GM12801 (cell line): ENCODE data around the gene EIF4A3.

ENCODE experiments used
- CTCF ChIP-seq: IDR thresholded peaks from one replicate; pipeline ENCODE4 v1.5.1; 2011; ENCODE audit warnings: control low read depth; ENCODE audit not compliant: insufficient read length; ENCODE audit errors: extremely low read depth

The EIF4A3 gene

DNA sequence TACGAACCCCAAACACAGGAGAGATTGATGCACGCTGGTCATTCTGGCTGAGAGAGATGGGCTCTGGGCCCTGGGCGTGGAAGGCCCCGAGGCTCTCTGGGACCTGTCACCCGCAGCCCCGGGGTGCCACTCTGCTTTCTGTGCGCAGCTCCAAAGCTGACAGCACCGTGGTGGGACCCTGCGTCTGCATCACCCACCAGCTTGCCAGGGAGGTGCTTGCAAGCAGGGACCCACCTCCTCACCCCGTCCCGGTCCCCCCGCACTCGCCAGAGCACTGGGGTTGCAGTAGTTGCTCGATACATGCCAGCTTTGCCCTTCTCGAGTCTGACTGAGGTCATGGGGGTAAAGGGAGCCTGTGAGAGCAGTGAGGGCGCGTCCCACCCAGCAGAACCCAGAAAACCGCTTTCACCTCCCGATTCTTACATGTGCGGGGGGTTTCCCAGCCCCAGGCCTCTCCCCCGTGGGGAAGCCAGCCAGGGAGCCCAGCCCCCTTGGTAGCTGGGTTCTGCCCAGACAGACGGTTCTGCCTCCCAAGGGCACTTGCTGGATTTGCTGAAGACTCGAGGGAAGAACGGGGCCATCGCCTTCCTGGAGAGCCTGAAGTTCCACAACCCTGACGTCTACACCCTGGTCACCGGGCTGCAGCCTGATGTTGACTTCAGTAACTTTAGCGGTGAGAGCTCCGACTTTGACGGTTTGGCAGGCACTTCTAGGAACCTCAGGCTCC is 35.4 kb upstream of the EIF4A3 start:
- TF ChIP-seq CTCF = no peak

- TF ChIP-seq CTCF = no peak
These were observed 34.5 kb upstream of the EIF4A3 start for GRCh38 chr17:80181431-80181830.

GRCh38 chr17:80180192-80180591 is 33.3 kb upstream of the EIF4A3 start:
- TF ChIP-seq CTCF = no peak

- TF ChIP-seq CTCF = no peak
These were observed 31.2 kb upstream of the EIF4A3 start for GRCh38 chr17:80177986-80178595.

- TF ChIP-seq CTCF = no peak
These were observed 29.8 kb upstream of the EIF4A3 start for GRCh38 chr17:80176757-80177156.

DNA sequence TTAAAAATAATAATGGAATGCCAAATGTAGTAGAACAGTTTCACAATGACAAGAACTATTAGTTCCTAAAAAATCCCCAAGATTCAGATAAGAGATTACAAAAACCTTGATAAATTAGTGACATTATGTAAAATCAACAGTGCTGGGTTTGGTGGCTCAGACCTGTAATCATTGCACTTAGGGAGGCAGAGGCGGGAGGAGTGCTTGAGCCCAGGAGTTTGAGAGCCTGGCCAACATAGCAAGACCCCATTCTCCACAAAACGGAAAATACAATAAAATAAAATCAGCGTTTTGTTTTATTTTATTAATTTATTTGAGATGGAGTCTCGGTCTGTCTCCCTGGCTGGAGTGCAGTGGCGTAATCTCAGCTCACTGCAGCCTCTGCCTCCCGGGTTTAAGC is 27.0 kb upstream of the EIF4A3 start:
- no peak for TF ChIP-seq CTCF

- TF ChIP-seq CTCF = no peak
These were observed 26.2 kb upstream of the EIF4A3 start for GRCh38 chr17:80173126-80173525.
